PC-3 (cell line): ENCODE data around the gene TSNAX.

Experiments used
- CTCF ChIP-seq: fragments of 300-600 bp; sonication (generic); conservative IDR thresholded peaks from 2 replicates; pipeline ENCODE4 v1.5.1; 2017; ENCODE audit warnings: antibody characterized with exemption, low read depth, mild to moderate bottlenecking, low read length
- EZH2phosphoT487 ChIP-seq: fragments of 300-600 bp; sonication (generic); IDR thresholded peaks from 2 replicates; pipeline ENCODE4 v1.6.1; 2018; ENCODE audit warnings: mild to moderate bottlenecking, antibody characterized with exemption, low read length, borderline replicate concordance

- TF ChIP-seq CTCF (no peak), EZH2phosphoT487 (no peak)
These were observed 49.7 kb upstream of the TSNAX start for GRCh38 chr1:231478811-231479210.
